Measurements from ENCODE around the gene RAMP3.
"Not testable (repeated sequence)": the region's sequence is repeated elsewhere in the genome, so short reads cannot be mapped to it uniquely, and the experiment has no call there.

The RAMP3 gene, protein sequence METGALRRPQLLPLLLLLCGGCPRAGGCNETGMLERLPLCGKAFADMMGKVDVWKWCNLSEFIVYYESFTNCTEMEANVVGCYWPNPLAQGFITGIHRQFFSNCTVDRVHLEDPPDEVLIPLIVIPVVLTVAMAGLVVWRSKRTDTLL

DNA sequence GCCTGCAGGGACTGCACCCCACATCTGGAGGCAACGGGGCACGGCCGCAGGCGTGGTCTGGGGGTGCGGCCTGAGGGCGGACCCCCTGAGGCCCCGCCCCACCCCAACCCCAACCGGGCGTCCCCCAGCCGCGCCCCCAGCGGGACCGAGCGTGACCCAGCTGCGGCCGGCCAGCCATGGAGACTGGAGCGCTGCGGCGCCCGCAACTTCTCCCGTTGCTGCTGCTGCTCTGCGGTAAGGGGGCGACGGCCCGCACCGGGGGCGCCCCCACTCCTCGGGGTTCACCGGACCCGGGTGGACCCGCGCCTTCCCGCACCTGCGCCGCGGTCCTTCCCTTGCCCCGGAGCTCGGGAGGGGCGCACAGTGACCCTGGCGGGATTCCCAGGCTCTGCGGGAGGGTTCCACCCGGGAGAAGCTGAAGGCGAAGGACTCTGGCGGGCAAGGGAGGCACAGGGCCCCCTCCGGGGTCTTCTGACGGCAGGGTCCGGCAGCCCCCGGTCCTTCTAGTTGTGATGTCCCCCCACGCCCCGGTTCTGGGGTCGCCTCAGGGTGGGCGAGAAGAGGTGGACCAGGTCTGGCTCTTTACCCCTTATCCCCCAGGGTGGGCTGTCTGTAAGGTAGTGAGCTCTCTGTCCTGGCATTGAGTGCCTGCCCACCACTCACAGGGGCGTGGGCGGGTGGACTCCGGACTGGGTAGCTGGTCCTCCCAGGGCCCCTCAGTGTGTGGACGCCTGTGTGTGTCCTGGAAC lies at the start of gene RAMP3:
Gene RAMP3, plus strand, starts transcription at position 139 of the 749 bp plus-strand sequence. Its CDS starts 38 bp downstream, at position 177.
- DNase-seq (ENCODE audit: low spot score): no peak

DNA sequence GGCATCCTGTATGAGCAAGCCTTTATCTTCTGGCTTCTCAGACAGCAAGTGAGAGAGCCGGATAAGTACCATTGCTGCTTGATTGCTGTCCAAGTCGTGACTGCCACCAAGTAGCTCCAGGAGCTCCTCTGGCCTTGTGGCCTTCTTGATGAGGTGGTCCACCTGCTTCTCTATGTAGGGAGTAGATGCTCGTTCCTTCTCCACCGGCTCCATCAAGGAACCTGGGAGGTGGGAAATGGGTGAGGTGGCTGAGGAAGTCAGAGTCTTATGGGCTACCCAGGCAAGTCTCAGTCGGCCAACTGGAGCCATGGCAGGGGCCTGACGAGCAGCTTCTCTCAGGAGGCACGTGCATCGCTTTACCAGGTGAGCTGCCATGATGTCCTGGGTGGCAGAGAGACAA lies 48.7 kb upstream of the RAMP3 start:
- no peak for DNase-seq (ENCODE audit: low spot score)

DNA sequence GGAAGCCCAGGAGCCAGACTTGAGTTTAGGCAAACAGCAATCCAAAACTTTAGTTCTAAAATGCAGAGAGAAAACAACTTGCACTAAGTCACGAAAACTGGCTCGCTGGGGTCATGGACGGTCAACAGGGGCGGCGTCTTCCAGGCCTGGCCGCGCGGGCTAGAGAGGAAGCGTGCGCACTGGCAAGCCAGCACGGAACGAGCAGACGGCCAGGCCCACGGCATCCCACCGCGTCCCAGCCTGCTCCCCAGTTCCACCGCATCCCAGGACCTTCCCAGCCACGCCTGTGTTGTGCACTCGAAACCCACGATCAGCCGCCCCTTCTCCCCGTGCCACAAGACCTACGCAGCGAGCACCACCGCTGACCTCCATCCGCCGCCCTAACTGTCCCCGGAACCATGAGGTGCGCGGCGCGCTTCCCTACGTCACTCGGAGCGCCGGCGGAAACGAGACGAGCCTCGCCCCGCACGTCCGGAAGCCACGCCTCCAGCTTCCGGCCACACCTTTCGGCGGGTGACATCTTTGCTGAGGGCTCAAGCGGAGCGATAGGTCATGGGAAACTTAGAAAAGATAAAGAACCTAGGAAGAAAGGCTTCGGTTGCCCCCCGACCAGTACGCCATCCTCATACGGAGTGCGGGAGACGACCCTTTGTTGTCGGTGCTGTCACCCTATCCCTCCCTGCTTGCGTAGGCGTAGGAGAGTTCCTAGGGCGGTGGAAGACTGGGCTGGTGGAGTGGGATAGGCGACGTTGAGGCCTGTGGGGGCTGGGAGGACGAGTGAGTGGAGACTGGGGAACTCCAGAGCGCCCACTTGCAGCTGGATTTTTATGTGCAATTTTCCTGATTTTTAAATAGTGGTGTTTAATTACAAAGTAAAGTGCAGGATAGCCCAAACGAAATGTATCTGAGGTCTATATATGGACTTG lies 46.0 kb upstream of the RAMP3 start, which contains the start of gene TBRG4:
Gene TBRG4, minus strand, starts transcription at position 400 of the 926 bp plus-strand sequence. CDS start 2,460 bp downstream, outside the sequence.
- DNase-seq (ENCODE audit: low spot score): peak; percentile 96

DNA sequence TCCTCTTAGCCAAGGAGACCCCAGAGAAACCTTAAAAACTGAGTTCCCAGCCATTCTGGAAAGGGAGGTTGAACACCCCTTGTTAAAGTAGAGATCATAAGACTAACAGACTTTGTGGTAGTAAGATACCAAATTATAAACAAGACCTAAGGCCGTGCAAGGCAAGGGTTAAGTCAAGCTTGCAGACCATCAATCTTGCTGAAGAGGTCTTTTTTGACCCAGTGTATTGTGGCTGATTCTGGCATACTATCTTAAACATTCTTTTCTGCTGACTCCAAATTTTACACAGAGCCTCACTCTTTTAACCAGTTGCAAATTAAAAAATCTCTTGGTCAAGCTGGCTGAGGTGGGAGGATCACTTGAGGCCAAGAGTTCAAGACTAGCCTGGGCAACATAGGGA lies 44.9 kb upstream of the RAMP3 start:
- DNase-seq (ENCODE audit: low spot score): no peak

DNA sequence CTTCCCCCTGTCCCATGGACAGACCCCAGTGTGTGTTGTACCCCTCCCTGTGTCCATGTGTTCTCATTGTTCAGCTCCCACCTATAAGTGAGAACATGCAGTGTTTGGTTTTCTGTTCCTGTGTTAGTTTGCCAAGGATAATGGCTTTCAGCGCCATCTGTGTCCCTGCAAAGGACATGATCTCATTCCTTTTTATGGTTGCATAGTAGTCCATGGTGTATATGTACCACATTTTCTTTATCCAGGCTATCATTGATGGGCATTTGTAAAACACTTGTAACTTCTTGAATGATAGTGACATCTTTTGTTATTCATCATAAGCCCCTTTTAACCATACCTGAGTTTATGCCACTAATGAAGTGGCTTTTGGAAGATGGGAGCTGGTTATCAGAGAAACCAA lies 43.3 kb upstream of the RAMP3 start:
- not testable (repeated sequence) for DNase-seq (ENCODE audit: low spot score)

DNA sequence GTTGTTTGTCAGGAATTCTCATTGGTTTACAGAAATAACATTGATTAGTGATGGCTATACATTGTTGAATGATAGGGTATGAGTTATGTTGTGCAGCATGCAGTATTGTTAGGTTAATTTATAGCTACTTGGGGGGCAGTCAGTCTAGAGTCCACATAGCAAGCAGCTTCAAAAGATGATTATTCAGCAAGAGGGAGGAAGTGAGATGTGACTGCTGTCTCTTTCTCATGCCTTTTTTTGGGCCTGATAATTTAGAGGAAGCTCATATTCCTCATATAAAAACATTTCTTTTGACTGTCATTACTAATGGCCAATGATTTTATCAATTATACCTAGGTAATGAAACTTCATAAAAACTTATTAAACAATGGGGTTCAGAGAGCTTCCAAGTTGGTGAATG lies 42.7 kb upstream of the RAMP3 start:
- DNase-seq (ENCODE audit: low spot score): no peak

DNA sequence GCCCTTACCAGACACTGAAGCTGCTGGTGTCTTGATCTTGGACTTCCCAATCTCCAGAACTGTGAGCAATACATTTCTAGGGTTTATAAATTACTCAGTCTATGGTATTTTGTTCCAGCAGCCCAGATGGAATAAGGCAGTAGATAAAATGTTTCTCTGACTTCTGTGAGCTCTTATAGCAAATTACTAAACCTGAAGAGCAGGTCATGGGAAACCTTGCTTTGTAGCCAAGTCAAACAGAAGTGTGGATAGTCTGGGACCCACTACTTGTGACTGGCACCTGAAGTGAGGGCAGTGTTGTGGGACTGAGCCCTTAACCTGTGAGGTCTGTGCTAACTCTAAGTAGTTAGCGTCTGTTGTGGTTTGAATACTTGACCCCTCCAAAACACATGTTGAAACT lies 41.5 kb upstream of the RAMP3 start:
- no peak for DNase-seq (ENCODE audit: low spot score)

DNA sequence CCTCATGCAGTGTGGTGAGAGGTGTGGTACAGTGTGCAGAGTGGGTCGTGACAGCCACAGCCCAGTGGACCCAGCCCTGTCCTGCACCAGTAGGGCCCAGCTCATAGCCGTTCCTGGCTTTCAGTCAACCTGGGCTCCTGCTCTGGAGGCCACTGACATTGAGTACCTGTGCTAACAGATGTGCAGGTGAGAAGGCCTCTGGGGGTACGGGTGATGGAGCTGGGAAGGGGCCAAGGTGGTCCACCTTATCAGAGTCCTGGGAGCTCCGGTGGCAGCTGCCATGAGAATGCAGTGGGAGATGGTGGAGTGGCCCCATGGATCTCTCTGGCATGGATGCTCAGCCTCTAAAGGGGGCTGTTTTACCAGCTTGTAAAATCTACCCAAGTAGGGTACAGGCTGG lies 40.0 kb upstream of the RAMP3 start:
- no peak for DNase-seq (ENCODE audit: low spot score)

DNA sequence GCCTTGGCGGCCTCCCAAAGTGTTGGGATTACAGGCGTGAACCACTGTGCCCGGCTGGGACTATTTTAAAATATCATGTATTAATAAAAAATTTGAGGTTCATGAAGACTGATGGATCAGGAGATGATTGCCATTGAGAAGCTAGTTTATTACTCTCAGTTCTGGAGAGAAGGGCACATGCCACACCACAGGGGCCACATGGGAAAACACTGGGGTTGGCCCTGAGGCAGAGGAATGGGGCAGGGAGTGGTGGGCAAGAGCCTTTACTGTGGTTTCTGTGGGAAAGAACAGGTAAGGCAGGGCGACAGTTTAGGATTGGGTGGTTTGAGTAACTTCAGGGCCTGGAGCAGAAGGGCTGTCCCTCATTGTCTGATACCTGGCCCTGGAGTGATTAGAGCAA lies 39.3 kb upstream of the RAMP3 start:
- no peak for DNase-seq (ENCODE audit: low spot score)

DNA sequence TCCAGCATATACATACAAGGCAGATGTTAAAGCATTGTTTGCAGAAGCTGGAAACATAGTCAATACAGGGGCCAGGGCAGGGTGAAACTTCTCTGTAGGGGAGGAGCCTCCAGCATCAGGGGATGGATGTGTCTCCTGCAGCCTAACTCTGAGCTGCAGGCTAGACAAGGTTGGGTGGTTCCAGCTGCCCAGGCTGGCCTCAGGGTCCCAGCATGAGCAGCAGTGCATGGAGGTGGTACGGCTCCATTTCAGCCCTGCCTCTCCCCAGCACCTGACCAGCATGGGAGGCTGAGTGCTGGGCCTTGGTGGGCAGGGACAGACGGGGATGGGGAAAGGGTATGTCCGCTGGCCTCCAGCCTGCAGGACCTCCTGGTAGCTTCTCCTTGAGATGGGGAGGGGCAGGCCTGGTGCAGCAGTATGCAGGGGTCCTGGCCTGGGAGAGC lies 38.7 kb upstream of the RAMP3 start:
- DNase-seq (ENCODE audit: low spot score): no peak

DNA sequence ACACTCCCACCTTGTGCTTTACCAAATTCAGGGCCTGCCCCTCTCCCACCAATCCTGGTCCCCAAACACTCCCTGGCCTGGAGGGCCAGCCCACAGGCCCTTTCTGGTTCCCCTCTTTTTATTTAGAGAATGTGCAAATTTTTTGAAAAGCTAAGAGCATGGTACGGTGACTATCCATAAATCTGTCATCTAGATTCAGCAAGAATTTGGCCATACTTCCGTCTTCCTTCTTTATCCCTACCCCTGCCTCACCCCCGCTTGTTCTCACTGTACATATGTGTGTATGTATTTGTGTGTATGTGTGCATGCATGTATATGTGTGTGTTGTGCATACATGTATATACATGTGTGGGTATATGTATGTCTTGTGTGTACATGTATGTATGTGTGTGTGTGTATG lies 38.0 kb upstream of the RAMP3 start:
- no peak for DNase-seq (ENCODE audit: low spot score)

DNA sequence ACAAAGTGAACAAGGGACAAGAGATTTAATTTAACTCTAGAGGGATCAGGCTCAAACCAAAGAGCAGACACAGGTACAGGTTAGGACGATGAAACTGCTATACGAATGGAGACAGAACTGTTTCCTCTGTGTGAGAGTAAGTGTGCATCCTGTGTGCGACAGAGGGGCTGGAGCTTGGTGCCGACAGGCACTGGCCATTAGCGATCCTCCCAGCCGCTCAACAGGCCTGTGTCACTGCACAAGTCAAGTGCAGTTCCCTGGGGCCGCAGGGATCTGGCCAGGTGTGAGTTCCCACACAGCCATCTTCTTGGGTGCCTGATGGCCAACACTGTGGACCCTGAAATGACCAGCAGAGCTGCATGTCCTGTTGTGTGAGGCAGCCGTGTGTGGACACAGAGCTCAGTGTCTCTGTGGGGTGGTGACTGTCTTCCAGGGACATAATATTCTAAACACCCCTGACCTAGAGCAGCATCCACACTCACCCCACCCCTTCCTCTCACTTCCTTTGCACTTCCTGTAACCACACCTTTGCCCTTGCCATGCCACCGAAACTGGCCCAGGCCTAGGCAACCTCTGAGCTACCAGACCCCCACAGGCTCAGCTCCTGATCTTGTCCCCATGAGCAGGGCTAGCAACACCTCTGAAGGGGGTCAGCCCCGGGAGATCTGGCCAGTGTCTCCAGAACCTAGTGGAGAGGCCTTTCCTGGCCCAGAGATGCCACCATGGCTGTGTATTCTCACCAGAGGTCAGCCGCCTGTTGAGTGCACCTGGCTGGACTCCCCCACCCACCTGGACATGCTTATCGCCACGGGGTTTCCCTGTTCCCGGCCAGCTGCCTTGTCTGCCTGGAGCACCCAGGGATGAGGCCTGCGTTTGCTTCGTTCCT lies 34.4 kb upstream of the RAMP3 start:
- peak; percentile 26 for DNase-seq (ENCODE audit: low spot score)

DNA sequence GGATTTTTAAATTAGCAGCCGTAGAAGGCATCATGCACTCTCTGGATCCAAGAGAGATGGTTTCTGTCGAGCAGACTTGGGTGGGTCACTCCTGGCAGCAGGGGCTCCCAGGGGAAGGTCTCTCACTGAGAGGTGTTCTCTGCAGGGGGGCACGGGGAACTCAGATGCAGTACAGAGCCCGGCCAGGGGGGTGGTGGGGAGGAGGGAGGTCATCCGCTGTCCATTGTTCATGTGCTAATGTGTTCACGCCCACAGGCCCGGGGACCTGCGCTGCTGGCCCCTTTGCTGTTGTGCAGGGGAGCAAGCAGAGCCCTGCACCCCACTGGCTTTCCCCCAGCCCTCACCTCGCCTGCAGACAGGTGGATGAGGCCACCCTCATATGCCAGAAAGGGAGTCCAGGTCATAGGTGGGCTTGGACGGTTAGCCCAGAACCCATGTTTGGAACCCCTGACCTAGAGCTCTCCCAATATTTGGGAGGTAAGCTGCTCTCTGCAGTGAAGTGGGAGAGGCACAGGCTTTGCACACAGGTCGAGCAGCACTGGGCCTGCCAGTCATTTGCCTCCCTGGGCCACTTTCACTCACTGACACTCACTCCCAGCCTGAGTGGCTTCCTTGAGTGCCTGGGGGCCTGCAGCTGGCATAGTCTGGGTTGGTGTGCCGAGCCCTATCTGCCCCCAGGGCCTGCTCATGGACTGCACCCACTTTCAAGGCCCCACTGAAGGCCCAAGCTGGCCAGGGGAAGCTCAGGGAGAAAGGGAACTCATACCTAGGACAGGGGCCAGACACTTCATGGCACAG lies 33.5 kb upstream of the RAMP3 start:
- DNase-seq (ENCODE audit: low spot score): peak; percentile 20

DNA sequence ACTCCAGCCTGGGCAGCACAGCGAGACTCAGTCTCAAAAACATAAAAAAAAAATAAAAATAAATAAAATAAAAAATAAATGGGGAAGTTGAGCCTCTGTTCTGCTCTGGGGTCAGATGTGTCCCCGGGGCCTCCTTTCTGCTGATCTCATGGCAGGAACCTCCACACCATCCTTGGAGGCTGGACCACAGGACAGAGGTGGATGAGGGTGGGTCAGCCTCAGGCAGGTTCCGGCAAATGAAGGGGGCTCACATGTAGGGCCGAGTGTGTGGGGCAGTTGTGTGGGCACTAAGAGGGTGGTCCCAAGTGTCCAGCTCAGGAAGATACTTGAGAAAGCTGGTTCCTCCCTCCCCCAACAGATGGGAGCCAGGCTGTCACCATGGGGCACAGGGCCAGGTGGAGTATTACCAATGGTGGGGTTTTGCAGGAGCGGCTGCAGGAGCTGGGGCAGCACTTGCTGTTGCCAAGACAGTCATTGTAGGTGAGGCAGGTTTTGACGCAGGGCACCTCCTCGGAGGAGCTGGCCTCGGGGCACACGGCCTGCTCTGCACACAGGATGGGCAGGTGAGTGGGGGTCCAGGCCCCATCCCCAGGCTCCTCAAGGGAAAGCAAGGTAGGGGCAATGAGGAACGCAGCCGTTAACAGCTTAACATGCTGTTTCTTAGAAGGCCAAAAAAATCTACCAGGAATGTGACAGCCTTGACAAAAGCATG lies 32.2 kb upstream of the RAMP3 start:
- DNase-seq (ENCODE audit: low spot score): peak; percentile 27

DNA sequence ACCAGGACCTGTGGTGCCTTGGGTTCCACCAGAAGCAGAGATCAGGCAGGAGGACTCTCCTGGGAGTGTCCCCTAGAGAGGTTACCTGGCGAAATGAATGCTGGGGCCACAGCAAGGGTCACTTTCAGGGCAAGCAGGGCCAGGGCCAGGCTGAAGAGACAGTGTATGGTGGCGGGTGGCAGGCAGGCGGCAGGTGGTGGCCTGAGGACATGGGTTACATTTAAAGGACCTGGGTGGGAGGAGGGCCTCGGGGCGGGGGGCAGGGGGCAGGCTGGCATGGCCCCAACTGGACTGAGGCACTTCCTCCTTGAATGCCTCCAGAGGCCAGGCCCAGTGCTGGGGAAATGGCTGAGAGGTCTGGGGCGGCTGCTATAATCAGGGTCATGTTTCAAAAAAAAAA lies 31.4 kb upstream of the RAMP3 start:
- DNase-seq (ENCODE audit: low spot score): peak; percentile 13

DNA sequence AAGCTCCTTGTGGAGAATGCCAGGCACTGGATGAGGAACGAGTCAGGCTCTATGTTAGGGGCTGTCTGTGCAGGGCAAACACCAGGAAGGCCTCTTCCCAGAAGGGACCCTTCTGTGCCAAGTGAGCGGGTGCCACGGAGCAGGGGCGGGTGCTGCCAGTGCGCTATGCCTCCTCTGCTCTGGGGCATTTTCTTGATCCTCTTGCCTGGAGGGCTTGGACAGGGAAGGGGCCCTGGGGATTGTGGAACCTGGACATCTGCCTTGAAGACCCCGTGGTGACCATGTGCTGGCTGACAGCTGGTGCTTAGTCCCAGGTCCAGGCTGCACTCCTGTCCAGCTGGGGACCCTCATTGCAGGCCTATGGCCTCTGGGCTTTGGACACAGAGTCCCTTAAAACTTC lies 30.7 kb upstream of the RAMP3 start:
- peak; percentile 15 for DNase-seq (ENCODE audit: low spot score)

DNA sequence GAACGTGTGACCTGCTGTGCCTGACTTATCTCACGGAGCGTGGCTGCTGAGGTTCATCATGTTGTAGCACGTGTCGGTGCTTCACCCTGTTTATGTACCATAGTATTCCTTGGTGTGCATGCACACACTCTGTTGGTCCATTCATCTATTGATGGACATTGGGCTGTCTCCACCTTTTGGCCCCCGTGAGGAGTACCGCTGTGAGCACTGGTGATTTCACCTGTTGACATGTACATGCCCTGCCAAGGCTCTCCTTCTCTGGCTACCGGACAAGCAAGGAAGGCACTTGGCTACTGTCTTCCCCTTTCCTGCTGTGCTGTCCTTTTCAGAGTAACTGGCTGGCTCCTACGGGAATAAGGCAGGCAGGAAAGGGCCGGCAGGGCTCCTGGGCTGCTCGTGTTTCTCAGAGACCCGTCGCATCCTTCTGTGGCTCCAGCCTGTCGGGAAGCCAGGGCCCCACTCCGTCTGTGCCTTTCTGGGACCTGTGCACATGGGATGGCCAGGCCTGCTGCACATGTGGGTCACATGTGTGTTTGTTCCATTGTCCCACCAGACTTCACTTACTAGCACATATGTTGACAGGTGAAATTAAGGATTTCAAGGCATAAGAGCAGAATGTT lies 28.3 kb upstream of the RAMP3 start:
- no peak for DNase-seq (ENCODE audit: low spot score)

DNA sequence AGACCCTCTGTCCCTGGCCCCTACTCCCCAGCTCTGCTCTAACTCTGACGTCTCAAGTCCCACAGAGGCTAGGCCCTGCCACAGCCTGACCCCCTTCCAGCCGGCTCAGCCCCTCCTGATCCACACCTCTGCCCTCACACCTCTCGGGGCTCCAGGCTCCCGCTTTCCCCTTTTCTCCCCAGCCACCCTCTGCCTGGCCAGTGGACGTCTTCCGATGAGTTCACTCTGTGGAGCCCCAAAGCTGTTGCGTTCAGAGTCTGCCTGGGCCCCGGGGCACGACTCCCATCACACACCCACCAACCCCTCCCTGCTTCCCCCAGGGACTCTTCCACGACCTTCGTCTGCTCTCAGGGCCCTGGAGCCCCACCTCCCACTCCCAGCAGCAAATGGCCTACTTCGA lies 27.7 kb upstream of the RAMP3 start:
- DNase-seq (ENCODE audit: low spot score): no peak

DNA sequence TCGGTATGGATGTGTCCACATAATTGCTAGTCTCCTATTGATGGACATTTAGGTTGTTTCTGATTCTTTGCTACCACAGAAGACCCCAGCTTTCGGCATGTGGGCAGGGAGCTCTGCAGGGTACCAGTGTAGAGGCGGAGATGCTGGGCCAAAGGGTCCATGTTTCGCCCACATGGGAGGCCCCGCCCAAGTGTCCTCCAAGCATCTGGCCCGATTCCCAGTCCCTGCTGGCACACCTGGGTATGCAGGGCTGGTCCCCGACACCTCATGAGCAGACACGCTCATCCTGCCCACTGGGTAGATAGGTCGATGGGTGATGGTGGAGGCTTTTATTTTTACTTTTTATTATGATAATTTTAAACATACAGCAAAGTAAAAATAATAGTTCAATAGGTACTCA lies 26.7 kb upstream of the RAMP3 start:
- DNase-seq (ENCODE audit: low spot score): no peak

DNA sequence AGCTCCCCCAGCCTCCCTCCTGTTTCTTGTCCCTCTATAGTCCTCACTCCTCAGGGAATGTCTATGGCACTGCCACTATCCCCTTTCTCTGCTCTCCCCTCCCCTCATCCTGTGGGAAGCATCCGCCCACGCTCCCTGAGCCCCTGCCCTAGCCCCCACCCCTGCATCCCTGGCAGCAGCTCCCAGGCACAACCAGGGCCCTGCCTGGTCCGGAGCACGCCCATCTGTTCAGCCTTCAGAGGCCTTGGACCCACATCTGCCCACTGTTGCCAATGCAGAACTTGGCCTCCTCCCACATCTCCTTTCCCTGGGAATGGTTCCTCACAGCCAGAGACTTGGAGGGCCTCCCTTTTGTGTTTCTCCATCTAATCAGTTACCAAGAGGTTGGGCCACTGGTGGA lies 25.7 kb upstream of the RAMP3 start:
- DNase-seq (ENCODE audit: low spot score): no peak

All from D341Med (cell line).